LNCaP clone FGC (cell line): ENCODE measurements around the gene ESPNL.

Experiments
- DNase-seq: peaks from one replicate; pipeline ENCODE4 v3.0.0-alpha.2; 2011; ENCODE audit warnings: low read depth
- H3K4me3 ChIP-seq: 2 replicates; pipeline ENCODE4 v1.5.1; 2011; ENCODE audit warnings: mild to moderate bottlenecking, low read depth, low read length, control low read depth
- CTCF ChIP-seq: IDR thresholded peaks from 2 replicates; pipeline ENCODE4 v1.5.1; 2012; ENCODE audit warnings: mild to moderate bottlenecking; ENCODE audit not compliant: control insufficient read depth, insufficient read depth; ENCODE audit errors: extremely low read depth

ESPNL gene

GRCh38 chr2:238124488-238125126 is 24.5 kb downstream of the ESPNL start:
- no peak for DNase-seq
- no peak overlapping the region for H3K4me3 ChIP-seq
- TF ChIP-seq CTCF: no peak

DNA sequence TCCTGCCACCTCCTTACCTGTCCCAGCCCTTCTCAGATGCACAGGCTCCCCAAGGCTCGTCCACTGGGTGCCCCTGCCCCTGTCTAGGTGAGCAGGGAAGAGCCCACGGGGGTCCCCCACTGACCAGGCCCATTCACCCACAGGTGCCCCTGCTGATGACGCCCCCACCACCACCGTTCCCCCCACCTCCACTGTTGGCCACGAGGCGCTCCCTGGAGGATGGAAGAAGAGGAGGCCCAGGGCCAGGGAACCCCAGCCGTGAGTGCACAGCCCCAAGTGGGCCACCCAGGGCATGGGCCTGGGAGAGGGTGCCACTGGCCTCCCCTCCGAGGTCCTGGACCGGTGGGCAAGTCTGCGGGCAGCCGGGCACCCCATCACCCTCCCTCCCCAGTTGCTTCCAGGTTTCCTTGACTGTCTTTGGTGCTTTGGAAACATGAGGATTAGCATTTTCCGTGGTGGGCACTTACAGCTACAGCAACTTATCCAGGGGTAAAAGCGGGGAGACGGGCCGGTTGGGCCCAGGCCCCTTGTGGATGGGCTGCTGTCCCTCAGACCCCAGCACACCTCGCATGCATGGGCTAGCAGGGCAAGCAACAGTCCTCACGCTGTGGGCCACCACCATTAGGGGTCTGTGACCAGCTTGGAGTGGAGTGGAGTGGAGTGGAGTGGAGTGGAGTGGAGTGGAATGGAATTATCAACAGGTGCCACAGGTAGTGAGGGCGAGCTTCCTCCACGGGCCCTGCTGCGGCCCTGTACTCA is 25.2 kb downstream of the ESPNL start:
- TF ChIP-seq CTCF: no peak
- H3K4me3 ChIP-seq: no peak overlapping the region
- DNase-seq: no peak

GRCh38 chr2:238126338-238126737 is 26.2 kb downstream of the ESPNL start:
- no peak for DNase-seq
- no peak for TF ChIP-seq CTCF
- H3K4me3 ChIP-seq: no peak overlapping the region

DNA sequence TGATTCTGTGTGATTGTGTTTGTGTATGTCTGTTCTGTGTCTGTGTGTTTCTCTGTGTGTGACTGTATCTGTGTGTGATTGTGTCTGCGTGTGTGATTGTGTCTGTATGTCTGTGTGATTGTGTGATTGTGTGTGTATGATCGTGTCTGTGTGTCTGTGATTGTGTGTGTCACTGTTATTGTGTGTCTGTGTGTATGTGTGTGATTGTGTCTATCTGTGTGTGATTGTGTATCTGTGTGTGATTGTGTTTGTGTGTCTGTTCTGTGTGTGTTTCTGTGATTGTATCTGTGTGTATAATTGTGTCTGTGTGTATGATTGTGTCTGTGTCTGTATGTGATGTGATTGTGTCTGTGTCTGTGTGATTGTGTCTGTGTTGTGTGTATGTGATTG is 26.6 kb downstream of the ESPNL start:
- no peak overlapping the region for H3K4me3 ChIP-seq
- no peak for TF ChIP-seq CTCF
- no peak for DNase-seq

DNA sequence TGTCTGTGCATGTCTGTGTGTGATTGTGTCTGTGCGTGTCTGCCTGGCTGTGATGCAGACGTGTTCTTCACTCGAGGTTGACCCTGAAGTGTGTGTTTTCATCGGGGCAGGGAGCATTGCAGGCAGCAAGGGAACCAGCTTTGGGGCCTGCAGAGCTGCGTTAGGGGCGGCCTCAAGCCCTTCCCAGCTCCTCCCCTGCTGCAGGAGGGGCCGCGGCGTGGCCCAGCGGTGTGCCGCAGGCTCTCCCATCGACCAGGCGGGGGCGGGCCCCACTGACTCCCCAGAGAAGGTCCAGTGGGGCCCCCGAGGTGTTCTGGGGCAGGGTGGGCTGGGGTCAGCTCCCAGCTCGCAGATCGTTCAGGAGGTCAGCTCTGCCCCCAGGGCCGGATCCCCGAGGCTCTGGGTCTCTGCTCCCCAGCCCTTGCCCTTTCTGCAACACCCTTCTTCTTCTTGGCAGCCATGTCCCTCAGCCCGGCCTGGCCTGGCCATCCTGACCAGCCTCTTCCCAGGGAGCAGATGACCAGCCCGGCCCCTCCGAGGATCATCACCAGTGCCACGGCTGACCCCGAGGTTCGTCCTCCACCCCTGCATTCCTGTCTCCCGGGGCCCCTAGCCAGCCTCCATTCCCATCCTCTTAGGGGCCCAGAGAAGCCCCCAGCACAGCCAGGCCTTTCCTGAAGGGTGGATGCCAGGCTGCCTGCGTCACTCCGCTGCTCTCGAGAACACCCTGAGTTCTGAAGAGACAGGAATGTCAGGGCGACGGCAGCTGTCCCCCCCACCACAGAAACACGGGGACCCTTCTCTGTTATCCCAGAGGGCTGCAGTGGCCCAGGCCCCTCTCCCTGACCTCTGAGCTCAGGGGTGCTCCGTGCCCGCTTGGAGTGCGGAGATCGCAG is 27.3 kb downstream of the ESPNL start:
- no peak for TF ChIP-seq CTCF
- no peak for DNase-seq
- no peak overlapping the region for H3K4me3 ChIP-seq

GRCh38 chr2:238128061-238128440 is 27.9 kb downstream of the ESPNL start:
- no peak overlapping the region for H3K4me3 ChIP-seq
- no peak for DNase-seq
- TF ChIP-seq CTCF: no peak
